OCI-M2 (cell line): ENCODE data around the gene NUP210.

Experiments used
- DNase-seq: peaks from one replicate; lab custom pipeline; 2025; ENCODE audit not compliant: unreplicated experiment; lab: John Stamatoyannopoulos, UW

NUP210 gene

DNA sequence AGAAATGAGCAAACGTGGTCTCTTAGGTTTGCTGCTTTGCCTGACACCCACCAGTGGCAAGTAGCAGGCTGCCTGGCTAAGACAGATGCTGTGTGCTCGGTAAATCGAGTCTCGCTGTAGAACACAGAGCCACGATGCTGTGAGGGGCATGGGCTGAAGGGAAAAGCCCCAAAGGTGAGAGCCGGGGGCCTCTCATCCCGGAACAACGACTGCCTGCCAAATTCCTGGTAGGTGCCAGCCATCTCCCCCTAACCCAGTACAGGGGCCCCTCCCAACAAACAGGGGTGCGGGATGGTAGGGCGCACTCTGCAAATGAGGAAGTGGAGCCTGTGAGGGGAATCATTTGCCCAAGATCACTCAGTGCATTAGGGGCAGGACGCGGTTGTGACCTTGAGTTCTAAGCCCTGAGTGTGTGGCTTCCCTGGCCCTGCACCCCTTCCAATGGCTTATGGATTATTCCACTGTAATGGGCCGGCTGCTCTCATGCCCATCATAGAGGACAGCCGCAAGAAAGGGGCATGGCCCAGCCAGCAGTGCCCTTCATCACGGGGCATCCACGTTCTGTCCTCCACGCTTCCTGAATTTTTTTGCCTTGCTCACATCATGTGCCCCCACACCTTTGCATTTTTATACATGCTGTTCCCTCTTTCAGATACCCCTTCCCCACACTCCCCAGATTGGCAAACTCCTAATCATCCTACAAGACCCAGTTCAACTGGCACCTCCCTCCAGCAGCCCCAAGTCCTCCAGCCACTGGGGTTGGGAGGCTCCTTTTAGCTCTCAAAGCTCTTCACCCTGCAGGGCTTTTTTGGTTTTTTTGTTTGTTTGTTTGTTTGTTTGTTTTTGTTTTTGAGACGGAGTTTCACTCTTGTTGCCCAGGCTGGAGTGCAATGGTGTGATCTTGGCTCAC, 125.4 kb downstream of the NUP210 start:
- DNase-seq = no peak

DNA sequence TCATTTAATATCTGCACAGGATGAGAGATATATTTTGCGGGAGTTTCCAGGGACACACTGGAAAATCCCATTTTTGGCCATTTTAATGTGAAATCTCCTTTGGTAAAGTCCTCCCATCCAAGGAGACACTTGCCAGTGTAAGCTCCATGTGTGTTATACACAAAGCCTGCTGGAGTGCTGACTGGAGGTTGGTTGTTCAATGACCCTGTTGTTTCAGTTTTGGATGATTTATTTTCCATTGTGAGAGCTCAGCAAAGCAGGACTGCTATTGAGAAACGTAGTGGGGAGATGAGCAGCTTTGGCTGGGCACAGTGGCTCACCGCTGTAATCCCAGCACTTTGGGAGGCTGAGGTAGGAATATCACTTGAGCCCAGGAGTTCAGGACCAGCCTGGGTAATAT, 127.7 kb downstream of the NUP210 start:
- DNase-seq = no peak

DNA sequence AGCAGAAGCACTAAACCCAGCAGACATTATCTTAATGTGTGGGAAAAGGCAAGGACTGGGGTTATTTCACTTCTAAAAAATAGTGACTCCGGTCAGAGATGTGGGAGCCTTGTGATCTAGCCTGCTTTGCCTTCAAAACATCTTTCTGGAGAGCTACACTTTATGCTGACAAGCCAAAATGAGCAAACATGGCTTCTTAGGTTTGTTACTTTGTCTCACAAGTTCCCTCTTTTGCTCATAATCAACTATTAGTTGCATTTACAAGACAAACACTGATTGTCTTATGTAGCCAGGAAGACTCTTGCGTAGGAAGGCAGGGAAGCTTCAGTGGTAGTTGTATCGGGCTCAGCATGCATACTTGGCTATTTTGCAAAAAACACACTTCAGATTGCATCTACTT, 129.2 kb downstream of the NUP210 start:
- no peak for DNase-seq

DNA sequence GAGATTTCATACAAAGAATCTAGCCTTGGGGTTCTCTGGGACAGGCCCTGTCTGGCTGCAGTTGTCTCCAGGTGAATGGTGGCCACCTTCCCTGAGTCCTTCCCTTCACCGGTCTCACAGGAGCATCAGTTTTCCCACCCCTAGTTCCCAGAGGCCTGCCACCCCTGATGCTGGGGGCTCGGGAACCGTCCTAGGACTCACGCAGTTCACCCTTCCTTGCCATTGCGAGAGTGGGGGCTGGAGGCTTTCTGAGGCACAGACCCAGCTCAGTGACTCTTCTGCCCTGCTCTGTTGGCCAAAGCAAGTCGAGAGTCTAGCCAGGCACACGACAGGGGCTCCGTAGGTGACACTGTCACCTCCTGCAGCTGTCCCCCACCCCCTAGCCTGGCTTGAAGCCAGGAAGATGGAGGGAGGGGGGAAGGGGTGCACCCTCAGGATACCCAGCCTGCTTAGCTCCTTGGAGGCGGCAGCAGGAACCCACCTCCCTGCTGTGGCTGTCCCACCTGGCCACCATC, 130.3 kb downstream of the NUP210 start:
- DNase-seq = no peak

DNA sequence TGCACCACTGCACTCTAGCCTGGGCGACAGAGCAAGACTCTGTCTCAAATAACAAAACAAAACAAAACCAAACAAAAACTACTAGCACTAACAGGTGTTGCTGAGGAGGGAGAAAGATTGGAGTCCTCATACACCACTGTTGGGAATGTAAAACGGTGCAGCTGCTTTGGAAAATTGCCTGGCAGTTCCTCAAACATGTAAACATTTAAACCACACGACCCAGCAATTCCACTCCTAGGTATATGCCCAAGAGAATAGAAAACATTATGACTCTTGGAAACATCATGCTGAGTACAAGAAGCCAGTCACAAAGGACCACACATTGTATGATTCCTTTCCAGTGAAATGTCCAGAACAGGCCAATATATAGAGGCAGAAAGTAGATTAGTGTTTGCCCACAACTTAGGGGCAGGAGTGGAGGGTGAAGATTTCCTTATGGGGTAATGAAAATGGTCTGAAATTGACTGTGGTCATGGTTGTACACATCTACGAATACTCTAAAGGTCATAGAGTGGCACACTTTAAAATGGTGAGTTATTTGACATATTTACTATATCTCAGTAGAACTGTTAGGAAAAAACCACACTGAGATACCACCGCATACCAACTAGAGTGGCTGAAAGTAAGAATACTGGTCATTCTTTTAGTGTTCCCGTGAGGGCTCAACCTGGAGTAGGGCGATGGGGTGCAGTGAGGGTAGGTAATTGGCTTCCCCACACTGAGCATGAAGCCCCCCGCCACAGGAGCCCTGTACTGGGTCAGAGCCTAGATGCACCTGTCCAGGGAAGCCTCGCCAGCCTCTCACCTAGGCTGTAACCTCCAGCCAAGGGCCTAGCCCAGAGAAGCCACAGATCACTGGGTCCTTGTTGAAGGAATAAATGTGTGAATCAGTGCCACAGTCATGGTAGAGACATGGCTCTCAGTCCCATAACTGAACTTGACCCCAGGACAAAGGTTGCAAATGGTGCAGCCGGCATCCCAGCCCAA, 131.1 kb downstream of the NUP210 start:
- DNase-seq = no peak

DNA sequence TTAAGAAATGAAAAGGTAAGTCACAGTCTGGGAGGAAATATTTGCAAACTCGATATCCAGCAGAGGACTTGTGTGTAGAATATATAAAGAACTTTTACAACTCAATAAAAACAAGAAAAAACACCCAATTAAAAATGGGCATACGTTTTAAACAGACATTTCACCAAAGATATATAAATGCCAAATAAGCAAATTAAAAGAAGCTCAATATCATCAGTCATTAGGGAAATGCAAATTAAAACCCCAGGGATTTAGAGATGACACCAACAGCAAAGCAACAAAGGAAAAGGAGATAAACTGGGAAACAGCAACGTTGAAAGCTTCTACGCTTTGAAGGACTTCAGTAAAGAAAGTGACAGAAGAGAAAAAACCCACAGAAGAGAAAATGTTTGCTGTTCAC, 132.3 kb downstream of the NUP210 start:
- no peak for DNase-seq

DNA sequence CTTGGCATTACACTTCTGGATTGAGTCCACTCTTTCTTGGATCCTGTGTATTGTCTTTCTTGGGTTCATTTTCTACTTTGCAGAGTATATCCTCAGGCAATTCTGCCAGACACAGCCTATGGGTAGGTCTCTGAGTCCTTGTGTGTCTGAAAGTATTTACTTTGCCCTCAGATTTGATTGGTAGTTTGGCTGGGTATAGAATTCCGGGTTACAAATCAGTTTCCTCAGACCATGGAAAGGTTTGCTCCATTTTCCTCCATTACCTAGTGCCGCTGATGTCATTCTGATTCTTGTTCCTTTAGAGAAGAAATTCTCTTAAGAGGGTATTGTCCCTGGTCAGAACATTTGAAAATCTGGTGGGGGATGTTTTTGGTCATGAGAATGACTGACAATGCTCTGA, 133.2 kb downstream of the NUP210 start:
- DNase-seq = no peak

DNA sequence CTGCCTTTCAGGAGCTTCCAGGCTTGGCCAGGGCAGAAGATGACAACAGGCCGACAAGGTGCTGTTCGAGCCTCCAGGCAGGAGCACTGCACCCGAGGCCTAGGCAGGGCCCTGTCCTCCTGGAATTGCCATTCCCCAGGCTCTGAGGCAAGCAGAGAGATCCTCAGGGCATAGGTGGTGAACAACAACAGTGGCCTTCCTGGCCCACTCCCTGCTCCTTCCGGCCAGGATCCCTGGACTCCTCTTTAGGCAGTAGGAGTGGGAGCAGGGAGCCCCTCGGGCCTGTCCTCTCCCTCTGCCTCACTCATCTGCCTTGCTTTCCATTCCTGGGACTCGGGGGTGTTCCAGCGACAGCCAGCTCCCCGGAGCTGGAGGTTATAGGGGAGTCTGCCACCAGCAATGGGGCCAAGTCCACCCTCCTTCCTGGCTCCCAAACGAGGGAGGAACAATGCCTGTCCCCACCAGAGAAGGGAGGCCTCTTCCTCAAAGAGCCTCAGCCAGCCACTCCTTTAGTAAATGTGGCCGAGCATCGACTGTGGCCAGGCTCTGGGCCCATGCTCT, 135.0 kb downstream of the NUP210 start:
- no peak for DNase-seq

DNA sequence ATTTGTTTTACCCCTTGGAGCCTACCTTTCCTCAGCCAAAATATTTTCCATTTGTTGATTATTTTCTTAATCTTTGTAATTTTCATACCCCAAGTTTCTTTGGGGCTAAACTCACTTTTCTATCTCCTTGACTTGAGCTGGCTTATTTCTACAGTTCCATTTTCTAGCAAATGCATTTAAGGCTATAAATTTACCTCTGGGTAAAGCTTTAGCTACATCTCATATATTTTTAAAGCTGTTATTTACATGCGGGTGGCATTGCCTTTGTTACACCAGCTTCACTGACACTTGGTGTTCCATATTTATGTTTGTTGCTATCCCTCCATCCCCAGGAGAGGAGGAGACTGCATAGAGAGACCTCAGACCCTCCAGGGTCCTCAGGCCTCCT, 136.3 kb downstream of the NUP210 start:
- DNase-seq = no peak

DNA sequence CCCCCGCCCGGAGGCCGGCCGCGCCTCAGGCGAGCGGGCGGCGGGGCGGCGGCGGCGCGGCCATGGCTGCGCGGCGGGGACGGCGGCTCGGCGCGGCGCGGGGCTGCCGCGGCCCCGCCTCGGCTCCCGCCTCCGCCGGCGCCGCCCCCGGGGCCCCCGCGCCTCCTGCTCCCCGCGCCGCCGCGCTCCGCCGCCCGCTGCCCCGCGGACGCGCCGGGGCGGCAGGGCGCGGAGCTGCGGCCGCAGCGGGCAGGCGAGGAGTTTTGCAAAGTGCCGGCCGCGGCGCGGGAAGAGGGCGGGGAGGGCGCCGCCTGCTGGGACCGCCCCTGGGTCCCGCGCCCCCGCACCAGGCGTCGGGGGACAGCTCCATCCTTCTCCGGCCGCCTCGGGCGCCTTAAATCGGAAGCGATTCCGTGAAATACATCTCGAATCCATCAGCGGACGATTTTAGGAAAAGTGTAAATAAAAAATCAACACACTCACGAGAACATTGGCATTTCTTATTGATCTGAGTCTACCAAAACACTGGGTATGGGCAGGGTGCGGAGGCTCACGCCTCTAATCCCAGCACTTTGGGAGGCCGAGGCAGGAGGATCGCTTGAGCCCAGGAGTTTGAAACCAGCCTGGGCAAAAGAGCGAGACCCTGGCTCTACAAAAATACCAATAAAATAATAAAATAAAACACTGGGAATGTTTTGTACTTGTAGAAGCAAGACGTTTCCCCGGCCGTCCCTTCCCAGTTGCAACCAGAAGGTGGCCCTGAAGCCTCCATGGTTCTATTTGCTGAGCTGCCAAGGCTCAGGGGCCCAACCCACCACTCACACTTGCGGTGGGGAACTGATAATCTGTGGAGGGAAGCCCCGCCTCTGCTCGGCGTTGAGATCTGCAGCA, 136.9 kb downstream of the NUP210 start:
- DNase-seq = no peak

DNA sequence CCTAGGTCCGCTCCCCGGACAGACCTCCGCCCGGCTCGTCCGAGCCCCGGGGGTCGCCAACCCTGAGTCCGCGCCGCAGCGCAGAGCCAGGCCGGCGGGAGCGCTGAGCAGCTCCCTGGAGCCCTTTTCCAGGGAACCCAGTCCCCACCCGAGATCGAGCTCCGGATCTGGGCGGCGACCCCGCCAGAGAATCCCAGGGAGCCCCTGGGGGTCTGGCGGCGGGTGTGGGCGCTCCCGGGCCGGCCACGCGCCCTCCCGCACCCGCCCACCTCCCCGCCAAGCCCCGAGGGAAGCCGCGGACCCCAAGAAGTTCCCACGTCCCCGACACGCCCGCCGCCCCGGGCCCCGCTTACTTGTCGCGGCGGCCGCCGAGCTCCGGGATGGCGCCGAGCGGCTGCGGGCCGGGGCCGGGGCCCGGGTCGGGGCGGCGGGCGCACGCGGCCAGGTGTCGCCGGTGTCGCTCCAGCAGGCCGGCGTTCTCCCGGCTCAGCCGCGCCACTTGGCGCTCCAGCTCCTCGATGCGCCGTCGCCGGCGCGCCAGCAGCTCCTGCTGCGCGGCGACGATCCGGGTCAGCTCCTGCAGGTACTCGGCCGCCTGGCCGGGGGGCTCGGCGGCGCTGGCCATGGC, 137.7 kb downstream of the NUP210 start:
- no peak for DNase-seq

DNA sequence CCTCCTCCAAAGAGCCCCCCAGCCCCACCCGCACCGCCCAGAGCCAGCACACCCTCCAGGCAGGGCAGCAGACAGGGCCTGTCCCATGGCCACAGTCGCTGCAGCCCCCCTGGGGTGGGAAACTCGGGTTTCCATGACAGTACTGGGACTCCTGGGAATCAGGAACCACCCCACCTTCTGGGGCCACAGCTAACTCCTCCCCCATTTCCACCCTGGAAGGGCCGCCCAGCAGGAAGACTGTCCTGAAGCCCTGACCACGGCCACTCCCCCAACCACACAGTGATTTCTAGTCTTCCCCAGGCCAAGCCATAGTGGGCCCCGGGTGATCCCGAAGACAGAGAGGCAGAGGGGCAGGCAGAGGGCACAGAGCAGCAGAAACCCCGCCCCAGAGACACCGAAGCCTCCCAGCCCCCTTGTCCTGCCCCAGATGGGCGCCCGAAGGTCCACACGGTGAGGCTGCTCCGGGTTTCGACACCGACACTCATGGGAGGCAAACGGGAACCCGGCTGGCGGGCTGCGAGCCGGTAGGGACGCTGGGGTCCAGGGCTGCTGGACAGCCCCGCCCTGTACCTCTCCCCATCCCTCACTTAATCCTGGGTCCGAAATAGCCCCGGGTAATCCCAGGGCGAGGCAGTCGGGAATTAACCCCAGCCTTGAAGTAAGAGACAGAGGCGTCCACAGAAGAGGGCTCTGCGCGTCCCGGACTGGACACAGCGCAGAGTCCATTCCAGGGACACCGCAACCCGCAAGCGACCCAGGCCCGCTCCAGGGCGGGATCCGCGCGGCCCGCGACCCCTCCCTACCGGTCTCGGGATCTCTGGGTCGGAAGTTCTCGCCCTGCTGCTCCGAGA, 138.4 kb downstream of the NUP210 start:
- DNase-seq = no peak

DNA sequence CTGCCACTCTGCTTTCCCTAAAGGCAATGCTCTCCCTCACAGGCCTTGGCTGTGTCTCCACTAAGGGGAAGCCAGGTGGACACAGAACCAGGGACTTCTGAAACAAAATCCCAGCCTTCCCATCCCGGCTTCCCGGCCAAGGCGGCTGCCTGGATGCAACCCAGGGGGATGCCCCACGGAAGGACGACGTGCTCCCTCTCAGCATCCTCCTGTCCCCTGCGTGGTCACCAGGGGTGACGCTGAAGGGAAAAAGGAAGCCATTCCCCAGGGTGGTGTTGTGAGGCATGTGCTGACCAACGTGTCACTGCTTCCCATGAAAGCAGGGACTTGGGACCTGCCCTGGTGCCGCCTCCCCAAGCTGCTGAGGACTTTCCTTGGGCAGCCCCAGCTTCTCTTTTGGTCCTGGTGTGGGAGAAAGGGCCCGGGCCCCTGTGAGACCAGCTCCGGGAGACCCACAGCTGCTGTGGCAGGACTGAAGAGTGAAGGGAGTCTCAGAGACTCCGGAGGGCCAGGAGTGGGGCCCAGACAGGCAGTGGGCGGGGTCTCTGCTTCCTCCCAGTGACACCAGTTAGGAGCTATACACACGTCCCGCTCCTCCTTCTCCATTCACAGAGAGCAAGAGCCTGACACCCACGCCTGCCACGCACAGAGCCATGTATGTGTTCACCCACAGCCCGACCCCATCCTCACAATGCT, 139.2 kb downstream of the NUP210 start:
- no peak for DNase-seq

DNA sequence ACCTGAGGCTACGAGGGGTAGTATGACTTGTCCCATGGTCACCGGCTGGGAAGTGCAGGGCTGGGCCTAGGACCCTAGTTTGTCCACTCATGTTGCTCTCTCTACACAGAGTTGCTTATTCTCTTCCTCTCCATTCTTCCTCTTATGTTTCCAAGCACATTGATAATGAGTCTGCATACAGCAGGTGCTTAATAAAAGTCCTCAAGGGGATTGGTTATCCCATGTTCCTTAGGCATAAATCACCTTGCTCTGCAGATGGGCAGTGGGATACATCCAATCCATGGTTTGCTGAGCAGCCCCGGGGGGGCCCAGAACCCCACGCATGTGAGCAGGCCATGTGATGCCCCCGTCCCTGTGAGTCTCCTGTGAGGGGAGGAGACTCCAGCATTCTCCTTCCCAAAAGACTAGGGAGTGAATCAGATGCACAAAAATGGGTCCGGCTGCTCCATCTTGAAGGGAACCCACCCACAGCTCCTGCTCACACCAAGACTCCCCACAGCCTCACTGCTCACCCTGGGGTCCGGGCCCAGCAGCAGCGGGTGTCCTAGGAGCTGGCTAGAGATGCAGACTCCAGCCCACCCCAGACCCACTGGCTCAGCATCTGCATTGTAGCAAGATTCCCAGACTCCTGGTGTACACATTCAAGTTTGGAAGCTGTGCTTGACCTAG, 139.9 kb downstream of the NUP210 start:
- no peak for DNase-seq

DNA sequence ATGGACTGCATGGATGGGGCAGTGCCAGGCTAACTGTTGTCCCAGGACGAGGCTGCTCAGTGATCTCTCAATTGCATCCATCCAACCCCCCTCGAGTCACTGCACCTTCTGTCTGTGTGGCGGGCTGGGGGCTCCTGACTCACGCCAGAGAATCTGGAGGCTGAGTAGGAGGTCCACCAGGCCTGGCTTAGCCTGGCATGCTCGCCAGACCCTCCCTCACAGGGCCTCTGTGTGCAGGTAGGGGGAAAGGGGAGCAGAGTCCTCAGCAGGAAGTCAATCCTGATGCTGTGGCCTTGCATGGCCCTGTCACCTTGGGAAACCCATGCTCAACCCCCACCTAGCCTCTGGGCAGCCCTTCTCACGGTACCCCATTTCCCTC, 140.6 kb downstream of the NUP210 start:
- DNase-seq = no peak

DNA sequence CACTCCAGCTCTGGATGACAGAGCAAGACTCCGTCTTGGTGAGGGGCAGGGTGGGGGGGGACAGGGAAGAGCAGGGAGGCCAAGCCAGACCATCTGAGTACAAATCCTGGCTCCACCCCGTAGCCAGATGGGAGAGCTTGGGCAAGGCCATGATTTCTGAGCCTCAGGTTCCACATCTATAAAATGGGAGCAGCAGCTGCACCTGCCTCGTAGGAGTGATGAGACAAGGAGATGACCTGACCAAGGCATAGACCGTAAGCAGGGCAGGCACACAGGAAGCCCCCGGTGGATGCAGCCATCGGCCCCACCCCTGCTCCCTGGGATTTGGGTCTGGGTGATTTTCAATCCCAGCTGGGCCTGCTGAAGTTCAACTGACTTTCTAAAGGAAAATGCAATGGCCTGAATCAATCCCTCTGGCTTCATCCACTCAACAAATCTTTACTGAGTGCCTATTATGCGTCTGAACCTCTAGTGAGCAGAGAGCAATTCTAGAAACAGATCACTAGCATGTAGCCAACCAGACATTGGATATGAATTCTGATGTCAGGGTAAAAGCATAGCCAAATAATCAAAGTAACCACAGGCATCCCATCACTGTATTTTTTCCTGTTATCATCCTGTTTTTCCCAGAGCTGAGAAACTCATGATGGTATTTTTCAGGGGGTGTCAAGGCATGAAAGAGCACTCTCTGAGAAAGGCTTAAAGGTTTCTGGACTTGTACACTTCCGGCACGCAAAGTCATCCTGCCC, 141.2 kb downstream of the NUP210 start:
- no peak for DNase-seq

DNA sequence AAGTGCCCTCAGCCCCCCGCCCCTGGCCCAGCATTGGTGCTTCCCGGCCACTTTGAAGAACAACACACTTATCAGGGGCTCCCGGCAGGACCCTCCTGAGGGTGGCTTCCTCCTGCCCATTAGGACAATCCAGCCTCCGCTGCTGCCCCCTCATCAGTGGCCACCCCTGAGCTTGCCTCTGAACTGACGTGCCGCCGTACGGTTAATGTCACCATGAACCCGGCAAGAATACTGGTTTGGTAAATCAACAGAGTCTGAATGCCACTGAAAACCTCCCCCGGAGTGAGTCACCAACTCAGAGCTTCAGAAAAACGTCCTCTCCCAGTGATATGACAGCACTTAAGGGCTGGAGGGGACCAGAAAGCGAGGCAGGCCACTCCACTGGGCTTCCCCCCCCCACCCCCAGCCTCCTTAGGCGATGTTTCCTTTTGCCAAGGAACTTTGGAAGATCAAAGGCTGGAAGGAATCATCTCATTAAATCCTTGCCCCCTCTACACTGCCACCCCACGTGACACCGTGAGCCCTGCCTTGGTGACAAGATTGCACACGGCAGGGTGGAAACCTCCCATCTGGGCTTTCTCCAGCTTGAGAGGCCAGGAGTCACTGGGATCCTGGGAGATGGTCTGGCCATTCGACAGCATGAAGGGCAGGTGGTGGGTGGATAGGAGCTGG, 142.1 kb downstream of the NUP210 start:
- DNase-seq = no peak
